ENCODE results near the gene PRODH. TPM values are rescaled to one million over a fixed set of nuclear protein-coding genes. Genes with fewer than 3 reads are reported as not detected.

Gene PRODH
- polyA plus RNA-seq, 1 of the 3 experiments (the other 2 are of a cell fraction) = 0.03 TPM

GRCh38 chr22:18927020-18927419, 9.1 kb downstream of the PRODH start:
- no peak overlapping the region for H2AFZ ChIP-seq (ENCODE audit: low read depth)
- CTCF ChIA-PET = interaction anchor here (1.1 to 1.3 kb wide), 3 partner anchors 9 to 27 kb away, joined by 3 to 4 read pairs (median 3); partner anchors contain the start of genes DGCR6 and PRODH

More at GRCh38 chr22:18927020-18927419, 9.1 kb downstream of the PRODH start:
- POLR2A ChIA-PET = no interaction called here
- Histone ChIP-seq H3K27me3 (ENCODE audit: insufficient read depth) (no peaks in the 10 kb centered on the region), H3K27ac (ENCODE audit: low read depth in 2 of 2, low read length in 1 of 2) (no peak overlapping the region), H3K9ac (no peak overlapping the region), H3K9me2 (no peaks in the 10 kb centered on the region), H4K20me1 (ENCODE audit: insufficient read depth) (no peaks in the 10 kb centered on the region), H3K9me3 (no peaks in the 10 kb centered on the region), H3K4me2 (no peak overlapping the region), H3K36me3 (replicated peaks in 1 of 2; ENCODE audit: control insufficient read depth in 1 of 2, insufficient read depth in 2 of 2, low read length in 1 of 2) (no peaks in the 10 kb centered on the region), H3K4me3 (ENCODE audit: low read depth in 2 of 2, low read length in 1 of 2) (no peak overlapping the region), H3F3A (replicated peaks; ENCODE audit: insufficient read depth) (no peaks in the 10 kb centered on the region), H3K79me2 (ENCODE audit: insufficient read depth) (no peaks in the 10 kb centered on the region), H3K4me1 (ENCODE audit: control insufficient read depth in 1 of 2, insufficient read depth in 2 of 2, low read depth in 1 of 2, low read length in 1 of 2) (no peaks in the 10 kb centered on the region)
- DNase-seq = no peak
- TF ChIP-seq TEAD4 (IDR thresholded peaks at IDR 0.05; ENCODE audit: borderline replicate concordance, insufficient read depth) (no peak), CTCF (IDR thresholded peaks at IDR 0.05) (no peak), MXI1 (IDR thresholded peaks at IDR 0.05; ENCODE audit: low read depth, low read length) (no peak), TAF1 (IDR thresholded peaks at IDR 0.05; ENCODE audit: borderline replicate concordance, low read depth, low read length) (no peak), ZBTB33 (IDR thresholded peaks at IDR 0.05; ENCODE audit: borderline replicate concordance, low read depth) (no peak), USF1 (IDR thresholded peaks at IDR 0.05; ENCODE audit: borderline replicate concordance, low read depth) (no peak), SIN3A (IDR thresholded peaks at IDR 0.05; ENCODE audit: borderline replicate concordance, low read depth, low read length) (no peak), MEF2A (IDR thresholded peaks at IDR 0.05; ENCODE audit: borderline replicate concordance, low read depth) (no peak), POLR2AphosphoS5 (IDR thresholded peaks at IDR 0.05; ENCODE audit: low read depth, low read length) (no peak), FOSL2 (IDR thresholded peaks at IDR 0.05; ENCODE audit: borderline replicate concordance, low read depth) (no peak), TCF12 (IDR thresholded peaks at IDR 0.05) (no peak)
- no CpG with 5 or more reads among the region's 4 CpGs for WGBS (ENCODE audit: low lambda C conversion rate)
